ENCODE measurements around the gene CHCHD3. TPM values are rescaled to one million over a fixed set of nuclear protein-coding genes. Genes with fewer than 3 reads are reported as not detected.

Gene CHCHD3
- total and polyA plus RNA-seq, 4 donors, result 29.1 to 50.3 (median 36.0) TPM

DNA sequence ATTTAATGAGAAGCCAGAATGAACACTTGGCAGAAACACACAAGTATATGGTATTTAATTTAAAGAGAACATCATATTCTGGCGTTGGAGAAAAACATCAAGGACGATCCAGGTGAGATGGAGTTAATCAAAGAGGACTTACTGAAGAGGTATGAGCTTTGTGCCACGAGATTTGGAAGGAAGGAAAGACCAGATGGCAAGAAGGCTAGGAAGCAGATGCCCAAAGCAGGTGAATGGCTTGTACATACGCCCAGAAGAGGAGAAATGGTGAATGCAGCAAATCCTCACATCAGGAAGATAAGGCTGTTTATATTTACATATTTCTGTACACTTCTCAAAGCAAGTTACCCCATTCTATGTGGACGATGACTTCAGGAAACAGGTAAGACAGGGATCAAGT, 341.7 kb downstream of the CHCHD3 start:
- H3K9me3 ChIP-seq (ENCODE audit: control insufficient read depth, low read length), result peaks cover 1% of the 10 kb centered on the region
- ATAC-seq (ENCODE audit: low FRiP score) (no peak), DNase-seq (no peak)
- H3K4me1 ChIP-seq (ENCODE audit: control insufficient read depth in 1 of 2, insufficient read depth in 2 of 2, low read length in 2 of 2), result peaks cover 0 to 4% of the 10 kb centered on the region in 2 donors
- 80 to 81% methylated on average over 5 of the region's 5 CpGs for WGBS, 2 donors
- no peak overlapping the region for H3K27ac ChIP-seq (ENCODE audit: low read depth in 1 of 2, low read length in 2 of 2)
- no peak overlapping the region for H3K4me3 ChIP-seq (ENCODE audit: low read length in 2 of 2)
- H3K27me3 ChIP-seq (ENCODE audit: control insufficient read depth in 1 of 2, insufficient read depth in 2 of 2, low read length in 1 of 2), result no peaks in the 10 kb centered on the region
- intact Hi-C loops (cut with DNase I), result no loop called here
- H3K36me3 ChIP-seq (ENCODE audit: control insufficient read depth in 1 of 2, insufficient read depth in 2 of 2, low read length in 1 of 2), result no peaks in the 10 kb centered on the region

DNA sequence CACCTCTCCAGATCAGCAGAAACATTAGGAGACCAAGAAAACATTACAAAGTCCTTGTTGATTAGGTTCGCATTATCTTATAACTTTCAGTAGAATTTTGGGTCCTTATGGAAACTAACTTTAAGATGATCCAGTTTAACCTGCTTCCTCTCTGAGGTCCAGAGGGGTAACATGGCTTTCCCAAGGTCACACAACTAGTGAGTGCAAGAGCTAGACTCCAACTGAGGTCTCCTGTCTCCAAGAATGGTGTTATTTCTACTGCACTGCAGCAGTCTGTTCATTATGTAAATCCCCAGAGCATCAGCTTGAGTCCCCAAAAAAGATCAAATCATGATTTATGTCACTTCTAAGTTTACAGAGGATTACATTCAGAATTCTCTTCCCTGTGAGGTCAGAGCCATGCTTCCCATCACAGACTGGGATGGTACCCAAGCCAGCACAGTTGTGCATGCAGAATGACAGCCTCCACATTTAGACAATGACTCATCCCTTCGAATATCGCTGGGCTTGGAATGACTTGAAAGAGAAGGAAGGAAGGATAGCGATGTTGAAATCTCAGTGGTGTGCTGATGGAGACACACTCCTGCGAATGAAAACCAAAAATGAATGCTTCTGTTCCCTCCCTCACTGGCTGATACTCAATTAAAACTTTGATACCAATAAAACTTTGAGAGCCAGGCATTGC, 342.5 kb downstream of the CHCHD3 start:
- Histone ChIP-seq H3K27ac (ENCODE audit: low read depth in 1 of 2, low read length in 2 of 2) (no peak overlapping the region), H3K27me3 (ENCODE audit: control insufficient read depth in 1 of 2, insufficient read depth in 2 of 2, low read length in 1 of 2) (no peaks in the 10 kb centered on the region), H3K4me1 (ENCODE audit: control insufficient read depth in 1 of 2, insufficient read depth in 2 of 2, low read length in 2 of 2) (peaks cover 0 to 4% of the 10 kb centered on the region in 2 donors), H3K4me3 (ENCODE audit: low read length in 2 of 2) (no peak overlapping the region), H3K9me3 (ENCODE audit: control insufficient read depth, low read length) (peaks cover 1% of the 10 kb centered on the region), H3K36me3 (ENCODE audit: control insufficient read depth in 1 of 2, insufficient read depth in 2 of 2, low read length in 1 of 2) (no peaks in the 10 kb centered on the region)
- ATAC-seq (ENCODE audit: low FRiP score) (no peak), DNase-seq (no peak)
- WGBS, 2 donors, result 59 to 61% methylated on average over 5 of the region's 5 CpGs
- intact Hi-C loops (cut with DNase I), result no loop called here

DNA sequence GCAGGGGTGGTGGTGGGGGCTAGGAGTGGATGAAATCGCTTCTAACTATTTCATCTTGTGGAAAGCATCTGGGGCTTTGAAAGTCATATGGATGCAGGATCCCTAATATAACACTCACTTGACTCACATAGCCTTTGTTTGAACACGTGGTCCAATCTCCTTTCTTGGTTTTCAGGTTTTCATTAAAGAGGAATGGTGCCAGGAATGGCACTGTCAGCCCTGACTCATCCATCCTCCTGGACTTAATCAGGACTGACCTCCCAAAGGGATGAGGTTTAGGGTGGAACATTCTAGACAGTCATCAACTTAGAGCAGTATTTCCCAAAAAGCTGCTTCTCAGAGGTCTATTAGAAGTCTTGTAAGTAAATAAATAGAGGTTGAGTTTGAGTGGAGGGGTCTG, 343.6 kb downstream of the CHCHD3 start:
- Histone ChIP-seq H3K27me3 (ENCODE audit: control insufficient read depth in 1 of 2, insufficient read depth in 2 of 2, low read length in 1 of 2) (no peaks in the 10 kb centered on the region), H3K27ac (ENCODE audit: low read depth in 1 of 2, low read length in 2 of 2) (no peak overlapping the region), H3K4me1 (ENCODE audit: control insufficient read depth in 1 of 2, insufficient read depth in 2 of 2, low read length in 2 of 2) (peaks cover 0 to 4% of the 10 kb centered on the region in 2 donors), H3K36me3 (ENCODE audit: control insufficient read depth in 1 of 2, insufficient read depth in 2 of 2, low read length in 1 of 2) (no peaks in the 10 kb centered on the region), H3K4me3 (ENCODE audit: low read length in 2 of 2) (no peak overlapping the region), H3K9me3 (ENCODE audit: control insufficient read depth, low read length) (peaks cover 1% of the 10 kb centered on the region)
- intact Hi-C loops (cut with DNase I), result no loop called here
- no peak for DNase-seq
- ATAC-seq (ENCODE audit: low FRiP score), result no peak
- 64% methylated on average over 2 of the region's 2 CpGs for WGBS, 2 donors

DNA sequence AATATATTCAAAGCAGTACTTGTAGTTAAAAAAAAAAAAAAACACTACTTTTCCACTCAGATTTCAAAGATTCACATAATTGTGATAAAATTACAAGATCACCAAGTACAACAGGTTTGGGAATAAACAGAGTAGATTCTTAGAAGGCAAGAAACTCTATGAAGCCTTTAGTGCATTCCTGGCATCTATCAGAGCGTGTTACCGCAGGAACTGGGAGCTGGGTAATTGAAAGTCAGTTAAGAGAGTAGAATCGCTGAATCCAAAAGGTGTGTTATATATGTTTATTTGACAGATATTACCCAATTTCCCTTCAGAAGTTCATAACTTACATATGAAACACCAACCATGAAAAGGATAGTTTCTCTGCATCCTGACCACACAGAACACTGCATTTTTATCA, 346.4 kb downstream of the CHCHD3 start:
- Histone ChIP-seq H3K4me3 (ENCODE audit: low read length in 2 of 2) (no peak overlapping the region), H3K27ac (ENCODE audit: low read depth in 1 of 2, low read length in 2 of 2) (no peak overlapping the region), H3K9me3 (ENCODE audit: control insufficient read depth, low read length) (peaks cover 1% of the 10 kb centered on the region), H3K27me3 (ENCODE audit: control insufficient read depth in 1 of 2, insufficient read depth in 2 of 2, low read length in 1 of 2) (no peaks in the 10 kb centered on the region), H3K4me1 (ENCODE audit: control insufficient read depth in 1 of 2, insufficient read depth in 2 of 2, low read length in 2 of 2) (no peaks in the 10 kb centered on the region), H3K36me3 (ENCODE audit: control insufficient read depth in 1 of 2, insufficient read depth in 2 of 2, low read length in 1 of 2) (no peaks in the 10 kb centered on the region)
- intact Hi-C loops (cut with DNase I), result no loop called here
- ATAC-seq (ENCODE audit: low FRiP score), result no peak
- DNase-seq, result no peak
- WGBS, 2 donors, result 80 to 81% methylated on average over 3 of the region's 3 CpGs

Other genes starting within 250 kb of the CHCHD3 start
- gene EXOC4, start 171.0 kb upstream of the CHCHD3 start, total RNA-seq, result 100 to 1,000 TPM in 1 of 2 donors, 10 to 100 TPM in 1; 69.5 to 109 TPM
- 10 to 100 TPM; 19.9 to 22.2 TPM for gene EXOC4, start 171.0 kb upstream of the CHCHD3 start, polyA plus RNA-seq

All from aorta (tissue), 5 donors.